ENCODE data around the gene COG5.

- TF ChIP-seq POLR2A (IDR thresholded peaks at IDR 0.05) (no peak), CTCF (IDR thresholded peaks at IDR 0.05) (no peak)
Measured at GRCh38 chr7:107479303-107479702, 84.4 kb downstream of the COG5 start.

All from adrenal gland (tissue), 5 donors.